ENCODE results near the gene TCF20. TPM values are rescaled to one million over a fixed set of nuclear protein-coding genes. Genes with fewer than 3 reads are reported as not detected.

Gene TCF20
- total and polyA plus RNA-seq, 8 donors, result 5.8 to 50.0 (median 18.8) TPM

GRCh38 chr22:42282943-42283277, 12.5 kb upstream of the TCF20 start:
- no peaks in the 10 kb centered on the region for H3K9me3 ChIP-seq
- peak overlapping the region; percentile 37 to 48 (median 39) for H3K4me3 ChIP-seq
- no peak for DNase-seq
- H3K27ac ChIP-seq, result no peak overlapping the region
- peaks cover 14 to 24% (median 17%) of the 10 kb centered on the region in 4 donors for H3K4me1 ChIP-seq
- H3K27me3 ChIP-seq, result peaks cover 0 to 38% (median 21%) of the 10 kb centered on the region in 3 donors
- no peaks in the 10 kb centered on the region for H3K36me3 ChIP-seq
- intact Hi-C loops (cut with DNase I; ENCODE audit: low total_unique reads), result no loop called here
- TF ChIP-seq POLR2A (IDR thresholded peaks at IDR 0.05), result no peak
- TF ChIP-seq, protein P1, sequence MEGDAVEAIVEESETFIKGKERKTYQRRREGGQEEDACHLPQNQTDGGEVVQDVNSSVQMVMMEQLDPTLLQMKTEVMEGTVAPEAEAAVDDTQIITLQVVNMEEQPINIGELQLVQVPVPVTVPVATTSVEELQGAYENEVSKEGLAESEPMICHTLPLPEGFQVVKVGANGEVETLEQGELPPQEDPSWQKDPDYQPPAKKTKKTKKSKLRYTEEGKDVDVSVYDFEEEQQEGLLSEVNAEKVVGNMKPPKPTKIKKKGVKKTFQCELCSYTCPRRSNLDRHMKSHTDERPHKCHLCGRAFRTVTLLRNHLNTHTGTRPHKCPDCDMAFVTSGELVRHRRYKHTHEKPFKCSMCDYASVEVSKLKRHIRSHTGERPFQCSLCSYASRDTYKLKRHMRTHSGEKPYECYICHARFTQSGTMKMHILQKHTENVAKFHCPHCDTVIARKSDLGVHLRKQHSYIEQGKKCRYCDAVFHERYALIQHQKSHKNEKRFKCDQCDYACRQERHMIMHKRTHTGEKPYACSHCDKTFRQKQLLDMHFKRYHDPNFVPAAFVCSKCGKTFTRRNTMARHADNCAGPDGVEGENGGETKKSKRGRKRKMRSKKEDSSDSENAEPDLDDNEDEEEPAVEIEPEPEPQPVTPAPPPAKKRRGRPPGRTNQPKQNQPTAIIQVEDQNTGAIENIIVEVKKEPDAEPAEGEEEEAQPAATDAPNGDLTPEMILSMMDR (IDR thresholded peaks at IDR 0.05), result no peak
- no peak for TF ChIP-seq POLR2AphosphoS5 (IDR thresholded peaks at IDR 0.05)
- TF ChIP-seq EP300 (IDR thresholded peaks at IDR 0.05), result no peak
- 27 to 46% (median 41%) methylated on average over 14 of the region's 14 CpGs for WGBS, 5 donors

DNA sequence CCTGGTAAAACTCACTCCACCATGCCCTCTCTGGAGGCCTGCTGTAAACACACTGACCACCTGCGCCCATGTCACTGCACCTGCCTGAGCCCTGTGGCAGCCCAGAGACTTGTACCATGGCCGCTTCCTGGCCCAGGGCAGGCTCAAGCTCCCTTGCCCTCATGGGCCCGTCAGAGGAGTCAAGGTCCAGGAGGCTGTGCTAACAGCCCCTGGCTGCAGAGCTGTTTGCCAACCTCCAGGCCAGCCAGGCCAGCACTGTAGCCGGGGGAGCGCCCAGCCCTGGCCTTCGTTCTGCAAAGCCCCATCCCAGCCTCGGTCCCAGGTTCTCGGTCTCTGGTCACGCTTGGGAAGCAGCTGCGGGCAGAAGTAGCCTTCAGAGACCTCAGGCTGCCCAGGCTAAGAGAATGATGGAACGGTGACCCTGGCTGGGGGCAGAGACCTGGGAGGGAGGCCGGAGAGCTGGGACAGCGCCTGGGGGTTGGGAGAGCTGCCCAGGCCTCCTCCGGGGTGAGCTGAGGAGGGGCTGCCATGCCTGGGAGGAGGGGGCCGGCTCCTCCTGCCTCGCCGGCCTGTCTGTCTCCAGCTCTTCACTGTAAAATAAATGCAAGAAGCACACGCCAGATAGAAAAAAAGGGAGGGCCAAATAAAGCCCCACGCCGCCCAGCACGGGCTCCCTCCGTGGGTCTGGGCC, 11.9 kb upstream of the TCF20 start:
- no peak overlapping the region for H3K27ac ChIP-seq
- H3K27me3 ChIP-seq, result peaks cover 0 to 38% (median 21%) of the 10 kb centered on the region in 3 donors
- no peaks in the 10 kb centered on the region for H3K9me3 ChIP-seq
- 66 to 80% (median 76%) methylated on average over 21 to 22 of the region's 22 CpGs for WGBS, 5 donors
- no peak for TF ChIP-seq POLR2A (IDR thresholded peaks at IDR 0.05)
- TF ChIP-seq EP300 (IDR thresholded peaks at IDR 0.05), result no peak
- TF ChIP-seq, protein P1 (IDR thresholded peaks at IDR 0.05), result no peak
- TF ChIP-seq POLR2AphosphoS5 (IDR thresholded peaks at IDR 0.05), result no peak
- peak overlapping the region in 1 of 4 donors; percentile 48 for H3K4me3 ChIP-seq
- no peak for DNase-seq
- intact Hi-C loops (cut with DNase I; ENCODE audit: low total_unique reads), result no loop called here
- H3K4me1 ChIP-seq, result peaks cover 14 to 24% (median 17%) of the 10 kb centered on the region in 4 donors
- H3K36me3 ChIP-seq, result no peaks in the 10 kb centered on the region

- Histone ChIP-seq H3K9me3 (no peaks in the 10 kb centered on the region), H3K36me3 (no peaks in the 10 kb centered on the region), H3K27me3 (peaks cover 0 to 38% (median 21%) of the 10 kb centered on the region in 3 donors), H3K27ac (no peak overlapping the region), H3K4me1 (peaks cover 14 to 24% (median 17%) of the 10 kb centered on the region in 4 donors), H3K4me3 (no peak overlapping the region)
- intact Hi-C loops (cut with DNase I; ENCODE audit: low total_unique reads), result no loop called here
- DNase-seq, result no peak
- TF ChIP-seq POLR2A (IDR thresholded peaks at IDR 0.05) (no peak), EP300 (IDR thresholded peaks at IDR 0.05) (no peak), POLR2AphosphoS5 (IDR thresholded peaks at IDR 0.05) (no peak)
- TF ChIP-seq, protein P1 (IDR thresholded peaks at IDR 0.05), result no peak
- WGBS, 5 donors, result 68 to 82% (median 79%) methylated on average over 4 of the region's 4 CpGs
Observed at GRCh38 chr22:42281706-42282251, 11.3 kb upstream of the TCF20 start.

GRCh38 chr22:42281284-42281683, 10.8 kb upstream of the TCF20 start:
- Histone ChIP-seq H3K27me3 (peaks cover 0 to 38% (median 21%) of the 10 kb centered on the region in 3 donors), H3K4me1 (peaks cover 14 to 24% (median 17%) of the 10 kb centered on the region in 4 donors), H3K27ac (no peak overlapping the region), H3K36me3 (no peaks in the 10 kb centered on the region), H3K9me3 (no peaks in the 10 kb centered on the region), H3K4me3 (no peak overlapping the region)
- TF ChIP-seq, protein P1 (IDR thresholded peaks at IDR 0.05), result no peak
- TF ChIP-seq EP300 (IDR thresholded peaks at IDR 0.05), result no peak
- TF ChIP-seq POLR2A (IDR thresholded peaks at IDR 0.05), result no peak
- no peak for TF ChIP-seq POLR2AphosphoS5 (IDR thresholded peaks at IDR 0.05)
- WGBS, 5 donors, result 86 to 91% (median 90%) methylated on average over 10 of the region's 10 CpGs
- no peak for DNase-seq
- intact Hi-C loops (cut with DNase I; ENCODE audit: low total_unique reads), result no loop called here
